ENCODE measurements around the gene IL17D.

IL17D gene

GRCh38 chr13:20701461-20701860 is 2.0 kb upstream of the IL17D start:
- in situ Hi-C loops (cut with HindIII; ENCODE audit: low pct_unique_long_range_greater_than_20kb, low sequenced_read_pairs), result no loop called here
- no peak for DNase-seq (ENCODE audit: low read depth in 1 of 2, low spot score in 1 of 2)

GRCh38 chr13:20702530-20702914 is 977 bp upstream of the IL17D start:
- DNase-seq (ENCODE audit: low read depth in 1 of 2, low spot score in 1 of 2), result no peak
- no peak for TF ChIP-seq JUND (IDR thresholded peaks at IDR 0.05; ENCODE audit: low read depth)
- in situ Hi-C loops (cut with HindIII; ENCODE audit: low pct_unique_long_range_greater_than_20kb, low sequenced_read_pairs), result no loop called here

More at GRCh38 chr13:20701461-20701860, 2.0 kb upstream of the IL17D start:
- TF ChIP-seq JUND (IDR thresholded peaks at IDR 0.05; ENCODE audit: low read depth), result no peak

GRCh38 chr13:20703780-20704458 is 420 bp downstream of the IL17D start:
- in situ Hi-C loops (cut with HindIII; ENCODE audit: low pct_unique_long_range_greater_than_20kb, low sequenced_read_pairs), result no loop called here

GRCh38 chr13:20704459-20705069 is 1.1 kb downstream of the IL17D start:
- no peak for TF ChIP-seq JUND (IDR thresholded peaks at IDR 0.05; ENCODE audit: low read depth)
- in situ Hi-C loops (cut with HindIII; ENCODE audit: low pct_unique_long_range_greater_than_20kb, low sequenced_read_pairs), result no loop called here
- DNase-seq (ENCODE audit: low read depth in 1 of 2, low spot score in 1 of 2), result no peak

More at GRCh38 chr13:20703780-20704458, 420 bp downstream of the IL17D start:
- peak; percentile 89 to 90 for DNase-seq (ENCODE audit: low read depth in 1 of 2, low spot score in 1 of 2)
- no peak for TF ChIP-seq JUND (IDR thresholded peaks at IDR 0.05; ENCODE audit: low read depth)

- no peak for DNase-seq (ENCODE audit: low read depth in 1 of 2, low spot score in 1 of 2)
- TF ChIP-seq JUND (IDR thresholded peaks at IDR 0.05; ENCODE audit: low read depth), result no peak
- in situ Hi-C loops (cut with HindIII; ENCODE audit: low pct_unique_long_range_greater_than_20kb, low sequenced_read_pairs), result no loop called here
These were observed 3.2 kb downstream of the IL17D start for GRCh38 chr13:20706661-20707060.

GRCh38 chr13:20708216-20708615 is 4.7 kb downstream of the IL17D start:
- no peak for TF ChIP-seq JUND (IDR thresholded peaks at IDR 0.05; ENCODE audit: low read depth)
- DNase-seq (ENCODE audit: low read depth in 1 of 2, low spot score in 1 of 2), result no peak
- in situ Hi-C loops (cut with HindIII; ENCODE audit: low pct_unique_long_range_greater_than_20kb, low sequenced_read_pairs), result no loop called here

GRCh38 chr13:20709369-20709768 is 5.9 kb downstream of the IL17D start:
- in situ Hi-C loops (cut with HindIII; ENCODE audit: low pct_unique_long_range_greater_than_20kb, low sequenced_read_pairs), result no loop called here
- no peak for TF ChIP-seq JUND (IDR thresholded peaks at IDR 0.05; ENCODE audit: low read depth)

GRCh38 chr13:20709782-20710181 is 6.3 kb downstream of the IL17D start:
- no peak for TF ChIP-seq JUND (IDR thresholded peaks at IDR 0.05; ENCODE audit: low read depth)
- in situ Hi-C loops (cut with HindIII; ENCODE audit: low pct_unique_long_range_greater_than_20kb, low sequenced_read_pairs), result no loop called here
- DNase-seq (ENCODE audit: low read depth in 1 of 2, low spot score in 1 of 2), result no peak

More at GRCh38 chr13:20709369-20709768, 5.9 kb downstream of the IL17D start:
- no peak for DNase-seq (ENCODE audit: low read depth in 1 of 2, low spot score in 1 of 2)

GRCh38 chr13:20711301-20712044 is 8.0 kb downstream of the IL17D start:
- in situ Hi-C loops (cut with HindIII; ENCODE audit: low pct_unique_long_range_greater_than_20kb, low sequenced_read_pairs), result no loop called here

GRCh38 chr13:20713014-20713376 is 9.5 kb downstream of the IL17D start:
- no peak for DNase-seq (ENCODE audit: low read depth in 1 of 2, low spot score in 1 of 2)
- TF ChIP-seq JUND (IDR thresholded peaks at IDR 0.05; ENCODE audit: low read depth), result no peak
- in situ Hi-C loops (cut with HindIII; ENCODE audit: low pct_unique_long_range_greater_than_20kb, low sequenced_read_pairs), result no loop called here

More at GRCh38 chr13:20711301-20712044, 8.0 kb downstream of the IL17D start:
- TF ChIP-seq JUND (IDR thresholded peaks at IDR 0.05; ENCODE audit: low read depth), result no peak
- DNase-seq (ENCODE audit: low read depth in 1 of 2, low spot score in 1 of 2), result no peak

- TF ChIP-seq JUND (IDR thresholded peaks at IDR 0.05; ENCODE audit: low read depth), result no peak
- in situ Hi-C loops (cut with HindIII; ENCODE audit: low pct_unique_long_range_greater_than_20kb, low sequenced_read_pairs), result no loop called here
- no peak for DNase-seq (ENCODE audit: low read depth in 1 of 2, low spot score in 1 of 2)
These were observed 10.3 kb downstream of the IL17D start for GRCh38 chr13:20713751-20714150.

GRCh38 chr13:20714161-20714560 is 10.7 kb downstream of the IL17D start:
- TF ChIP-seq JUND (IDR thresholded peaks at IDR 0.05; ENCODE audit: low read depth), result no peak
- in situ Hi-C loops (cut with HindIII; ENCODE audit: low pct_unique_long_range_greater_than_20kb, low sequenced_read_pairs), result no loop called here
- no peak for DNase-seq (ENCODE audit: low read depth in 1 of 2, low spot score in 1 of 2)

Data from T47D (cell line).